Measurements from ENCODE around the gene PRELID2.

Gene PRELID2

GRCh38 chr5:145793574-145793973 is 41.6 kb downstream of the PRELID2 start:
- H3K4me3 ChIP-seq (ENCODE audit: low read depth, low read length) = no peak overlapping the region
- TF ChIP-seq CTCF (IDR thresholded peaks at IDR 0.05; ENCODE audit: low read depth, low read length, missing control alignments) = no peak
- DNase-seq = no peak
- H3K36me3 ChIP-seq (replicated peaks) = no peaks in the 10 kb centered on the region
- no peaks in the 10 kb centered on the region for H3K27me3 ChIP-seq (replicated peaks)
- H3K27ac ChIP-seq = no peak overlapping the region
- in situ Hi-C loops (cut with HindIII; ENCODE audit: low pct_ligation_motif_present, low sequenced_read_pairs) = no loop called here

- DNase-seq = no peak
- TF ChIP-seq CTCF (IDR thresholded peaks at IDR 0.05; ENCODE audit: low read depth, low read length, missing control alignments) = no peak
- H3K27ac ChIP-seq = no peak overlapping the region
- no peaks in the 10 kb centered on the region for H3K36me3 ChIP-seq (replicated peaks)
- in situ Hi-C loops (cut with HindIII; ENCODE audit: low pct_ligation_motif_present, low sequenced_read_pairs) = no loop called here
- H3K4me3 ChIP-seq (ENCODE audit: low read depth, low read length) = no peak overlapping the region
- H3K27me3 ChIP-seq (replicated peaks) = no peaks in the 10 kb centered on the region
Measured at GRCh38 chr5:145792840-145793239, 42.3 kb downstream of the PRELID2 start.

GRCh38 chr5:145791866-145792265 is 43.3 kb downstream of the PRELID2 start:
- Histone ChIP-seq H3K36me3 (replicated peaks) (no peaks in the 10 kb centered on the region), H3K4me3 (ENCODE audit: low read depth, low read length) (no peak overlapping the region), H3K27ac (no peak overlapping the region), H3K27me3 (replicated peaks) (no peaks in the 10 kb centered on the region)
- TF ChIP-seq CTCF (IDR thresholded peaks at IDR 0.05; ENCODE audit: low read depth, low read length, missing control alignments) = no peak
- in situ Hi-C loops (cut with HindIII; ENCODE audit: low pct_ligation_motif_present, low sequenced_read_pairs) = no loop called here
- DNase-seq = no peak

- no peak overlapping the region for H3K27ac ChIP-seq
- H3K4me3 ChIP-seq (ENCODE audit: low read depth, low read length) = no peak overlapping the region
- no peaks in the 10 kb centered on the region for H3K36me3 ChIP-seq (replicated peaks)
- no peak for TF ChIP-seq CTCF (IDR thresholded peaks at IDR 0.05; ENCODE audit: low read depth, low read length, missing control alignments)
- no peaks in the 10 kb centered on the region for H3K27me3 ChIP-seq (replicated peaks)
- in situ Hi-C loops (cut with HindIII; ENCODE audit: low pct_ligation_motif_present, low sequenced_read_pairs) = no loop called here
- DNase-seq = no peak
Measured at GRCh38 chr5:145787996-145788395, 47.1 kb downstream of the PRELID2 start.

GRCh38 chr5:145787507-145787906 is 47.6 kb downstream of the PRELID2 start:
- in situ Hi-C loops (cut with HindIII; ENCODE audit: low pct_ligation_motif_present, low sequenced_read_pairs) = no loop called here
- no peak for TF ChIP-seq CTCF (IDR thresholded peaks at IDR 0.05; ENCODE audit: low read depth, low read length, missing control alignments)

GRCh38 chr5:145787001-145787400 is 48.1 kb downstream of the PRELID2 start:
- Histone ChIP-seq H3K27me3 (replicated peaks) (no peaks in the 10 kb centered on the region), H3K36me3 (replicated peaks) (no peaks in the 10 kb centered on the region), H3K27ac (no peak overlapping the region), H3K4me3 (ENCODE audit: low read depth, low read length) (no peak overlapping the region)
- TF ChIP-seq CTCF (IDR thresholded peaks at IDR 0.05; ENCODE audit: low read depth, low read length, missing control alignments) = no peak
- in situ Hi-C loops (cut with HindIII; ENCODE audit: low pct_ligation_motif_present, low sequenced_read_pairs) = no loop called here
- no peak for DNase-seq

More at GRCh38 chr5:145787507-145787906, 47.6 kb downstream of the PRELID2 start:
- no peaks in the 10 kb centered on the region for H3K27me3 ChIP-seq (replicated peaks)
- no peak overlapping the region for H3K4me3 ChIP-seq (ENCODE audit: low read depth, low read length)
- no peak for DNase-seq
- H3K36me3 ChIP-seq (replicated peaks) = no peaks in the 10 kb centered on the region
- H3K27ac ChIP-seq = no peak overlapping the region
